GM12878 (cell line): ENCODE data around the gene ZNF180.

Source experiments
- CTCF ChIP-seq, 3 experiments: IDR thresholded peaks in 2 of 3; conservative IDR thresholded peaks in 1 of 3; 2 replicates each; pipeline ENCODE4 v1.5.1; 2011; ENCODE audit warnings: low read depth in 3 of 3, low read length in 3 of 3, mild to moderate bottlenecking in 3 of 3, control low read depth in 2 of 3, moderate library complexity in 2 of 3, inconsistent platforms in 1 of 3, mixed read lengths in 1 of 3; ENCODE audit not compliant: control insufficient read depth in 2 of 3, insufficient read depth in 1 of 3; ENCODE audit errors: extremely low read depth in 1 of 3
- EP300 ChIP-seq, 2 experiments: fragments of 150-350 bp in 1 of 2; IDR thresholded peaks; 2 replicates each; pipeline ENCODE4 v1.6.1; 2011 to 2012; ENCODE audit warnings: low read depth in 2 of 2, low read length in 2 of 2, borderline replicate concordance in 1 of 2, improper control_type of control experiment in 1 of 2, inconsistent platforms in 1 of 2; ENCODE audit not compliant: control insufficient read depth in 1 of 2
- NFYB ChIP-seq: IDR thresholded peaks from 2 replicates; pipeline ENCODE4 v1.6.1; 2011; ENCODE audit warnings: low read depth, mild to moderate bottlenecking, low read length, improper control_type of control experiment, moderate library complexity; ENCODE audit not compliant: insufficient read depth
- NR2C1 ChIP-seq: fragments of 450-650 bp; IDR thresholded peaks from 2 replicates; pipeline ENCODE4 v1.6.1; 2017; ENCODE audit warnings: antibody characterized with exemption, mild to moderate bottlenecking, moderate library complexity

GRCh38 chr19:44517146-44517545 is 16.8 kb upstream of the ZNF180 start:
- TF ChIP-seq NFYB (no peak), CTCF (IDR thresholded peaks at IDR 0.05 in 2 of 3, conservative IDR thresholded peaks at IDR 0.05 in 1 of 3; ENCODE audit: control insufficient read depth in 2 of 3, extremely low read depth in 1 of 3, insufficient read depth in 1 of 3, low read depth in 3 of 3, low read length in 3 of 3) (no peak), EP300 (IDR thresholded peaks at IDR 0.05; ENCODE audit: borderline replicate concordance in 1 of 2, control insufficient read depth in 1 of 2, low read depth in 2 of 2, low read length in 2 of 2) (no peak), NR2C1 (no peak)
